ENCODE measurements around the gene USP30. TPM values are rescaled to one million over a fixed set of nuclear protein-coding genes. Genes with fewer than 3 reads are reported as not detected.

USP30 gene
- total RNA-seq, 2 donors from 2014 or later = 13.8 to 19.1 TPM

DNA sequence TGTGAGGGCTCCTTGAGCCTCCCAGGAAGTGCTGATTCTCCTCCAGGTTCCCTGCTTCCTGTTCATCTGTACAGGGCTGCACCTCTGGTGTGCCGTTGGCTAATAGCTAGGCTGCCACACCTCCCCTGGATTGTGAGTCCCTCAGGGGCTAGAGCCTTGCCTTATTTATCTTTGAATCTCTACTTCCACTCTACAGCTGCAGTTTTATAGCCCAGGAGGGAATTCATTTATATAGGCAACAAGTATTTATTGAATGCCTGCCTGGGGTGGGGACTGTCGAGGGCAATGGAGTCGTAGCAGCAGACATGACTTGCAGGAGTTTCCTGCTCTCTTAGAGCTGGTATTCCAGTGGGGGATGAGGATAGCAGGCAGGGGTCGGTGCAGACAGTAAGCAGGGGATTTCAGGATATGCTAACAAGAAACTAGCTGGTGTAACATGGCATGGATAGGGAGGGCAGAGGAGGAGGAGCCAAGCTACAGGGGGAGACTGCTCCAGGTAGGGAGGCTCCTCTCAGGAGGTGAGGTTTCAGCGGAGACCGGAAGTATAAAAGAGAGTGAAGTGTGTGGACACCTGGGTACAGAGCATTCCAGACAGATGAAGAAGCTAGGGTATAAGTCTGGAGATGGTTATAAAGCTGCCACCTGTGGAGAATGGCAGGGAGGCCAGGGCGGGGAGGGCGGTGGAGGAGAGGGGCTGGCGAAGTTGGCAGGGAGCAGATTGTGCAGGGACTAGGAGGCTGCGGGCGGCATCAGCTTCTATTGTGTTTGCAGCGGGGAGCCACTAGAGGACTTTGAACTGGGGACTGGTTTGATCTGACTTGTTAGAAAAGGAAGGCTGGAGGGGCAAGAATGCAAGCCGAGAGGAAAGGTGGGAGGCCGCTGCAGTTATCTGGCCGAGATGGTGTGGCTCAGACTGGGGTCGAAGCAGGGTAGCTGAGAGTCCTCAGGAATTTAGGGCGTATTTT, 17.2 kb downstream of the USP30 start:
- TF ChIP-seq, protein P1, sequence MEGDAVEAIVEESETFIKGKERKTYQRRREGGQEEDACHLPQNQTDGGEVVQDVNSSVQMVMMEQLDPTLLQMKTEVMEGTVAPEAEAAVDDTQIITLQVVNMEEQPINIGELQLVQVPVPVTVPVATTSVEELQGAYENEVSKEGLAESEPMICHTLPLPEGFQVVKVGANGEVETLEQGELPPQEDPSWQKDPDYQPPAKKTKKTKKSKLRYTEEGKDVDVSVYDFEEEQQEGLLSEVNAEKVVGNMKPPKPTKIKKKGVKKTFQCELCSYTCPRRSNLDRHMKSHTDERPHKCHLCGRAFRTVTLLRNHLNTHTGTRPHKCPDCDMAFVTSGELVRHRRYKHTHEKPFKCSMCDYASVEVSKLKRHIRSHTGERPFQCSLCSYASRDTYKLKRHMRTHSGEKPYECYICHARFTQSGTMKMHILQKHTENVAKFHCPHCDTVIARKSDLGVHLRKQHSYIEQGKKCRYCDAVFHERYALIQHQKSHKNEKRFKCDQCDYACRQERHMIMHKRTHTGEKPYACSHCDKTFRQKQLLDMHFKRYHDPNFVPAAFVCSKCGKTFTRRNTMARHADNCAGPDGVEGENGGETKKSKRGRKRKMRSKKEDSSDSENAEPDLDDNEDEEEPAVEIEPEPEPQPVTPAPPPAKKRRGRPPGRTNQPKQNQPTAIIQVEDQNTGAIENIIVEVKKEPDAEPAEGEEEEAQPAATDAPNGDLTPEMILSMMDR (IDR thresholded peaks at IDR 0.05) = no peak
- Histone ChIP-seq H3K36me3 (peaks cover 57% of the 10 kb centered on the region), H3K27me3 (no peaks in the 10 kb centered on the region), H3K4me1 (no peaks in the 10 kb centered on the region), H3K27ac (no peak overlapping the region), H3K4me3 (no peak overlapping the region), H3K9me3 (no peaks in the 10 kb centered on the region)
- no peak for DNase-seq (ENCODE audit: low spot score)

GRCh38 chr12:109074866-109075265, 22.5 kb downstream of the USP30 start:
- Histone ChIP-seq H3K4me1 (no peaks in the 10 kb centered on the region), H3K27me3 (no peaks in the 10 kb centered on the region), H3K4me3 (no peak overlapping the region), H3K9me3 (peaks cover 0 to 6% of the 10 kb centered on the region in 2 donors), H3K36me3 (peaks cover 38% of the 10 kb centered on the region), H3K27ac (no peak overlapping the region)
- TF ChIP-seq, protein P1 (IDR thresholded peaks at IDR 0.05) = no peak
- DNase-seq (ENCODE audit: low spot score) = no peak

DNA sequence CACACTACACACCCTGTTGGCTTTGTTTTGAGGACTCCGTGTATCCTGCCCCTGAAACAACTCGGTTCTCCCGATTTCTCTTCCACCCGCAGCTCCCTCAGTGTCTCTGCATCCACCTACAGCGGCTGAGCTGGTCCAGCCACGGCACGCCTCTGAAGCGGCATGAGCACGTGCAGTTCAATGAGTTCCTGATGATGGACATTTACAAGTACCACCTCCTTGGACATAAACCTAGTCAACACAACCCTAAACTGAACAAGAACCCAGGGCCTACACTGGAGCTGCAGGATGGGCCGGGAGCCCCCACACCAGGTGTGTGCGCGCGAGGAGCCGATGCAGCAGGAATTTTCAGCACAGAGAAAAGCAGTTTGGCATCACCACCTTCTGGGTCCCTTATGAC, 30.4 kb downstream of the USP30 start:
- Histone ChIP-seq H3K4me1 (no peaks in the 10 kb centered on the region), H3K36me3 (peaks cover 85% of the 10 kb centered on the region), H3K27me3 (no peaks in the 10 kb centered on the region)

GRCh38 chr12:109084425-109084824, 32.0 kb downstream of the USP30 start:
- no peak overlapping the region for H3K4me3 ChIP-seq
- no peaks in the 10 kb centered on the region for H3K9me3 ChIP-seq
- no peaks in the 10 kb centered on the region for H3K4me1 ChIP-seq
- H3K27me3 ChIP-seq = no peaks in the 10 kb centered on the region
- TF ChIP-seq, protein P1 (IDR thresholded peaks at IDR 0.05) = no peak
- no peak for DNase-seq (ENCODE audit: low spot score)
- H3K36me3 ChIP-seq = peaks cover 90% of the 10 kb centered on the region
- no peak overlapping the region for H3K27ac ChIP-seq

More for the DNA sequence above, 30.4 kb downstream of the USP30 start:
- no peak overlapping the region for H3K4me3 ChIP-seq
- DNase-seq (ENCODE audit: low spot score) = no peak
- H3K27ac ChIP-seq = no peak overlapping the region
- H3K9me3 ChIP-seq = peaks cover 0 to 6% of the 10 kb centered on the region in 2 donors
- TF ChIP-seq, protein P1 (IDR thresholded peaks at IDR 0.05) = no peak

GRCh38 chr12:109085590-109085989, 33.2 kb downstream of the USP30 start:
- no peak overlapping the region for H3K4me3 ChIP-seq
- H3K36me3 ChIP-seq = peaks cover 83% of the 10 kb centered on the region
- no peaks in the 10 kb centered on the region for H3K27me3 ChIP-seq
- no peak for DNase-seq (ENCODE audit: low spot score)
- no peak overlapping the region for H3K27ac ChIP-seq
- H3K9me3 ChIP-seq = no peaks in the 10 kb centered on the region
- TF ChIP-seq, protein P1 (IDR thresholded peaks at IDR 0.05) = no peak
- H3K4me1 ChIP-seq = no peaks in the 10 kb centered on the region

Data from right atrium auricular region (tissue), 2 donors.